AG08396 (cell line): ENCODE measurements around the gene ZDHHC14.
"Not testable (repeated sequence)": the region's sequence is repeated elsewhere in the genome, so short reads cannot be mapped to it uniquely, and the experiment has no call there.

Experiments used
- DNase-seq: peaks from one replicate; pipeline ENCODE4 v3.0.0; 2012; ENCODE audit warnings: low spot score, mixed read lengths

Gene ZDHHC14

GRCh38 chr6:157720964-157721363 is 340.0 kb downstream of the ZDHHC14 start:
- not testable (repeated sequence) for DNase-seq

DNA sequence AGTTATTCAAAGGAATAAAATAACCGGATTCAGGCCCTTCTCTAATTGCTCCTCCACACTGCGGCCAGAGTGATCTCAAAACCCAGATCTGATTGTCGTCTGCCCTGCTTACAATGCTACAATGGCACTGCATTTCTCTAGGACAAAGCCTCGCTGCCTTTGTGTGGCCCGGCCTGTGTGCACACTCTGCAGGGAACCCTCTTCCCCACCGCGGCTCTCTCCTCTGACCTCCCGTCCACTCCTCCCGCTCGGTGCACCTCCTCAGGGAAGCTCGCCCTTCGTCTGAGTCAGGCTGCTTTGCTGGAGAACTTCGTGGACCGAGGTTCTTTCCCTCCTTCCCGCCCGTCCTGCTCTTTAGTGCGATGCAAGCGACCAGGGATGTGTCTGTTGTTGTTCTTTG is 340.4 kb downstream of the ZDHHC14 start:
- DNase-seq = no peak

DNA sequence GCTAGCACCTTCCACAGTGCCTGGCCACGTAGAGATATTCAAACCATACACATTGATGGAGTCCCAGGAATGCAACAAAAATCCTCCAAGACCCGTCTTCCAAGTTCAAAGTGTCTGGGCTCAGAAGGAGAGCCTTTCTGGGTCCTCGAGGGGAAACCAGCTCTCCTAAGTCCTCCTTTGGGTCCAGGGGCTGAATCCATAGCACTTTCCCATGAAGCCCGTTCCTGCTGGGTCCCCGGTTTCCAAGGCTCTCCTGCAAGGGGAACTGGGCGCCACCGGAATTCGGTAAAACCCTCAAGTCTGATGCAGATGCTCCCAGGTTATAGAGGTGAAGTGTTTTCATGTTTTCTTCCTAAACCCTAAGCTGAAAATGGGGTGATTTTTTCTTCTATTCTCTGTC is 340.8 kb downstream of the ZDHHC14 start:
- no peak for DNase-seq

GRCh38 chr6:157723376-157723775 is 342.4 kb downstream of the ZDHHC14 start:
- no peak for DNase-seq

GRCh38 chr6:157724138-157724820 is 343.3 kb downstream of the ZDHHC14 start:
- no peak for DNase-seq

- DNase-seq = no peak
Observed at GRCh38 chr6:157724960-157725741, 344.2 kb downstream of the ZDHHC14 start.

DNA sequence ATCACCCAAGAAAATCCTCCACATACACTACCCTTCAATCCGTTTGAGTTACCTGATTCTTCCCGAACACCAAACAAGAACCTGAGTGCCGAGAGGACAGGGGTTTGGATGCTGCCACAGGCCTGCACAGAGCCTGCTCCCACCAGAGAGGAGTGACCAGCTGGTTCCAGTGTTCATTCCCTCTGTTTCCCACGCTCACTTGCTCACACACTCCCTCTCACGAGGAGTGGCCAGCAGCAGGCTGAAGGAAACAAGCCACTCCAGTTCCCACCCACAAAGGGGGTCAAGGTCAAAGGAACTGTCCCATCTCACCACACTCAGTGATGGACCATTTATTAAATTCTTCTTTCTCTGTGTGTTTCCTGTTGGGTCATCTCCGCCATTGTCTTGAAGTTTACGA is 344.8 kb downstream of the ZDHHC14 start:
- no peak for DNase-seq

- no peak for DNase-seq
Observed at GRCh38 chr6:157726892-157727628, 346.1 kb downstream of the ZDHHC14 start.
